Thoracic aorta (tissue), 2 donors: ENCODE results near the gene PEAK3. TPM values are rescaled to one million over a fixed set of nuclear protein-coding genes. Genes with fewer than 3 reads are reported as not detected.

Experiments used
- ATAC-seq: fragments of 150-250 bp; one replicate; pipeline ENCODE4 v1.8.0; 2017; ENCODE audit warnings: low read depth; ENCODE audit not compliant: insufficient number of reproducible peaks, low FRiP score
- DNase-seq: peaks from one replicate; pipeline ENCODE4 v3.0.0-alpha.2; 2020; ENCODE audit warnings: low spot score
- H3K27ac ChIP-seq, 2 donors: fragments of 200-600 bp; sonication (generic); 1 replicate in 1 of 2; 2 replicates in 1 of 2; pipeline ENCODE4 v1.5.1; 2016; ENCODE audit warnings: mild to moderate bottlenecking in 2 of 2, moderate library complexity in 2 of 2
- H3K27me3 ChIP-seq: fragments of 200-600 bp; sonication (generic); replicated peaks from 2 replicates; pipeline ENCODE4 v1.6.0; 2016; ENCODE audit warnings: mild to moderate bottlenecking; ENCODE audit not compliant: insufficient read depth
- H3K36me3 ChIP-seq: fragments of 200-600 bp; sonication (generic); one replicate; pipeline ENCODE4 v1.5.1; 2016
- H3K4me1 ChIP-seq, 2 donors: fragments of 200-600 bp; sonication (generic); 1 replicate in 1 of 2; 2 replicates in 1 of 2; pipeline versions ENCODE4 v1.5.1 to v1.6.0; 2016; ENCODE audit warnings: low read depth in 2 of 2, mild to moderate bottlenecking in 1 of 2; ENCODE audit not compliant: control insufficient read depth in 1 of 2
- H3K4me3 ChIP-seq: fragments of 200-600 bp; sonication (generic); 2 replicates; pipeline ENCODE4 v1.5.1; 2016; ENCODE audit warnings: mild to moderate bottlenecking
- H3K9me3 ChIP-seq: fragments of 200-600 bp; sonication (generic); 2 replicates; pipeline ENCODE4 v1.5.1; 2016
- CTCF ChIP-seq: fragments of 200-600 bp; sonication (generic); IDR thresholded peaks from one replicate; pipeline ENCODE4 v1.5.1; 2019; ENCODE audit warnings: antibody characterized with exemption
- total RNA-seq, 2 donors: library from RNA; depleted of rRNA; stranded (reverse); fragments of >200 nt; gene quantifications; one replicate each; pipeline versions ENCODE4 v1.1.0 to v1.2.3, GENCODE V29; 2016

PEAK3 gene
- total RNA-seq, 2 donors from 2014 or later: 1.2 to 3.0 TPM

DNA sequence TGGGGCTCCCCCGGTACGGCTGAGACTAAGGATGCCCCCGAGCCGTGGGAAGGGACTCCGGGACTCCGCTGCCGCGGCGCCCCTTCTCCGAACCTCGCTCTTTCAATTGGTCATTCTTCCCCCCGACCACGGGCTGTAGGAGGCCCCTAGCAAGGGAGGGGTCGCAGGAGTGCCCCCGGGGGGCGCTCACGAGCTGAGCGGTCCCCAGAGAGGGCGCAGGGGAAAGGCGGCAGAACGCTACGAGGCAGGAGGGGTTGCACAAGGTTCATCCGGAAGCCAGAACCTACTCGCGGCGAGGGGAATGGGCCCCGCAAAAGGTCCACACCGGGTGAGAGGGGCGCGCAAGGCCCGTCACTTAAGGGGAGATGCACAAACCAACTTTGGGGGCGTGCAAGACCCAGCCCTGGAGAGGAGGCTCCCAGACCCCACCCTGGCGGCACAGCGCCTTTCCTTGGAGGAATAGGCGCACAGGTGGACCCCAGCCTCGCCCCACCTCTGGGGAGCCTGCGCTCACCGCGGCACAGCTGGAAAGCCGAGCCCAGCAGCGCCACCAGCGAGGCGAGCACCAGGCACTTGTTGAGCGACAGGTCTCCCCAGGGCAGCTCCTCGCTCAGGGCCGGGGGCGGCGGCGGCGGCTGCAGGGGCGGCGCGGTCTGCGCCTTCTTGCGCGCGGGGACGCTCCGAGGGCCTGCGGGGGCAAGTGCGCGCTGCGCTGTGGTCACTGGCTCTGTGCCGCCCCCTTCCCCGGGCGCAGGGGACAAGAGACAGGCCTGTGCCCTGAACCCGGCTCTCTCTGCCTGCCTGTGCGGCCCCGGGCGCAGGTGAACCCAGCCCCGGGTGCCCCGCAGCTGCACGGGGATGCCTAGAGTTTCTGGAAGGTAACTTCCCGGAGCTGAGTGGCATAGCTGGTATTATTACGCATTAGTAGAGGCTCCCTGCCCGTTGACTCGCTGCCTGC lies 28.6 kb downstream of the PEAK3 start:
- peaks cover 2% of the 10 kb centered on the region for H3K36me3 ChIP-seq
- TF ChIP-seq CTCF: no peak
- peaks cover 15% of the 10 kb centered on the region for H3K27me3 ChIP-seq
- peaks cover 20 to 39% of the 10 kb centered on the region in 2 donors for H3K4me1 ChIP-seq
- no peaks in the 10 kb centered on the region for H3K9me3 ChIP-seq
- no peak for DNase-seq
- H3K27ac ChIP-seq: no peak overlapping the region
- ATAC-seq: no peak
- H3K4me3 ChIP-seq: peak overlapping the region; percentile 34

- DNase-seq (no peak), ATAC-seq (no peak)
- peaks cover 20 to 39% of the 10 kb centered on the region in 2 donors for H3K4me1 ChIP-seq
- H3K4me3 ChIP-seq: peak overlapping the region; percentile 34
- H3K9me3 ChIP-seq: no peaks in the 10 kb centered on the region
- peaks cover 9% of the 10 kb centered on the region for H3K36me3 ChIP-seq
- H3K27ac ChIP-seq: no peak overlapping the region
- peaks cover 15% of the 10 kb centered on the region for H3K27me3 ChIP-seq
- no peak for TF ChIP-seq CTCF
Observed at GRCh38 chr19:2252797-2253105, 29.2 kb downstream of the PEAK3 start.

DNA sequence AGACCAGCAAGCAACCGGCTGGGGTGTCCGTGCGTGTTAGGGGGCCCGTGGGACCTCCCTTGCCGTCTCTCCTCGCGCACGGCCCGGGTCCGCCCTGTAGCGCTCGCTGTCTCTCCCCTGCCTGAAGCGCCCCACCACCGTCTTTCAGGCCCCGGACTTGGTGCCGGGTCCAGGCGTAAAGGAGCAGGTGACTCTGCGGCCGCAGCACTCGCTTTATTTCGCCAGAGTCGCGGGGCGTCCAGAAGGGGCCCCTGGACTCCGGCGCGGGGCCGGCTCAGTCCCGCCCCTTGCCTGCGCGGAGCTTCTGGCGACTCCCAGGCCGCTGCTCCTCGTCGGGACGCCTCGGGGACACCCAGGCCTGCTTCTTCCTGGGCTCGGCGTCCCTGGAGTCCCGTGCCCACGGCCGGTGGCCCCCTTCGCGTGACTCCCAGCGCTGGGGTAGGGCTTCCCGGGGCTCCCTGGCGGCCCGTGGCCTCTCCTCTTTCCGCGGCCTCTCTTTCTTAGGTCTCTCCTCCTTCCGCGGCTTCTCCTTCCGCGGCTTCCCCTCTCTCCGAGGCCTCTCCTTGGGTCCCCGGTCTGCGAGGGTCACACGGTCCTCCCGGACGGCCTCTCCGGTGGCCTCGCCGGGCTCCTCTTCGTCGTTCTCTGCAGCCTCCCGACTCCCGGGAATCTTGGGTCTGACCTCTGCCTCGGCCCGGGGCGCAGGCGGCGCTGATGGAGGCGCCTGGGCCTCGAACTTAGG lies 29.7 kb downstream of the PEAK3 start:
- no peak for ATAC-seq
- peaks cover 15% of the 10 kb centered on the region for H3K27me3 ChIP-seq
- peak overlapping the region; percentile 34 for H3K4me3 ChIP-seq
- no peaks in the 10 kb centered on the region for H3K9me3 ChIP-seq
- no peak overlapping the region for H3K27ac ChIP-seq
- DNase-seq: no peak
- H3K36me3 ChIP-seq: peaks cover 14% of the 10 kb centered on the region
- H3K4me1 ChIP-seq: peaks cover 20 to 39% of the 10 kb centered on the region in 2 donors
- TF ChIP-seq CTCF: no peak

DNA sequence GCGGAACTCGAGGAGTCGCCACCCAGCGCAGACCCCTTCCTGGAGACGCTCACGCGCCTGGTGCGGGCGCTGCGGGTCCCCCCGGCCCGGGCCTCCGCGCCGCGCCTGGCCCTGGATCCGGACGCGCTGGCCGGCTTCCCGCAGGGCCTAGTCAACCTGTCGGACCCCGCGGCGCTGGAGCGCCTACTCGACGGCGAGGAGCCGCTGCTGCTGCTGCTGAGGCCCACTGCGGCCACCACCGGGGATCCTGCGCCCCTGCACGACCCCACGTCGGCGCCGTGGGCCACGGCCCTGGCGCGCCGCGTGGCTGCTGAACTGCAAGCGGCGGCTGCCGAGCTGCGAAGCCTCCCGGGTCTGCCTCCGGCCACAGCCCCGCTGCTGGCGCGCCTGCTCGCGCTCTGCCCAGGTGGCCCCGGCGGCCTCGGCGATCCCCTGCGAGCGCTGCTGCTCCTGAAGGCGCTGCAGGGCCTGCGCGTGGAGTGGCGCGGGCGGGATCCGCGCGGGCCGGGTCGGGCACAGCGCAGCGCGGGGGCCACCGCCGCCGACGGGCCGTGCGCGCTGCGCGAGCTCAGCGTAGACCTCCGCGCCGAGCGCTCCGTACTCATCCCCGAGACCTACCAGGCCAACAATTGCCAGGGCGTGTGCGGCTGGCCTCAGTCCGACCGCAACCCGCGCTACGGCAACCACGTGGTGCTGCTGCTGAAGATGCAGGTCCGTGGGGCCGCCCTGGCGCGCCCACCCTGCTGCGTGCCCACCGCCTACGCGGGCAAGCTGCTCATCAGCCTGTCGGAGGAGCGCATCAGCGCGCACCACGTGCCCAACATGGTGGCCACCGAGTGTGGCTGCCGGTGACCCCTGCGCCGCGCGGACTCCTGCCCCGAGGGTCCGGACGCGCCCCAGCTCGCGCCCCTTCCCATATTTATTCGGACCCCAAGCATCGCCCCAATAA lies 30.6 kb downstream of the PEAK3 start:
- no peak overlapping the region for H3K27ac ChIP-seq
- H3K4me1 ChIP-seq: peaks cover 20 to 39% of the 10 kb centered on the region in 2 donors
- TF ChIP-seq CTCF: no peak

More for the DNA sequence above, 30.6 kb downstream of the PEAK3 start:
- DNase-seq (no peak), ATAC-seq (no peak)
- H3K36me3 ChIP-seq: peaks cover 22% of the 10 kb centered on the region
- H3K9me3 ChIP-seq: no peaks in the 10 kb centered on the region
- H3K4me3 ChIP-seq: peak overlapping the region; percentile 34
- peaks cover 15% of the 10 kb centered on the region for H3K27me3 ChIP-seq
